Caco-2 (cell line): ENCODE results near the gene GRK1. TPM values are rescaled to one million over a fixed set of nuclear protein-coding genes. Genes with fewer than 3 reads are reported as not detected.
A peak's percentile ranks its signal among the peaks of the same experiment; 100 is the strongest.

Source experiments
- BruUV-seq: library from RNA; stranded (reverse); fragments of 400-500 nt; replicated peaks from 2 replicates; lab custom pipeline; 2021; lab: Mats Ljungman, UMichigan
- CTCF ChIA-PET: fragments of 300-600 bp; sonication (Branson Sonifier 250); formaldehyde crosslinking; loops from one replicate; lab custom pipeline; 2022; ENCODE audit warnings: antibody characterized with exemption; lab: Charles Lee
- POLR2A ChIA-PET: fragments of 300-600 bp; sonication (Branson Sonifier 250); formaldehyde crosslinking; loops from one replicate; lab custom pipeline; 2022; ENCODE audit warnings: antibody characterized with exemption; lab: Charles Lee
- DNase-seq, 2 experiments: peaks; one replicate each; pipeline versions ENCODE4 v3.0.0 to v3.0.0-alpha.2; 2020 to 2022
- H3K27me3 ChIP-seq: replicated peaks from 2 replicates; pipeline ENCODE4 v1.6.0; 2011; ENCODE audit warnings: low read length; ENCODE audit not compliant: control insufficient read depth, insufficient read depth
- H3K36me3 ChIP-seq: 2 replicates; pipeline ENCODE4 v1.5.1; 2011; ENCODE audit warnings: low read length; ENCODE audit not compliant: control insufficient read depth, insufficient read depth
- H3K4me1 ChIP-seq: fragments of 250-450 bp; sonication (Bioruptor Pico); 2 replicates; pipeline ENCODE4 v1.5.1; 2020; ENCODE audit warnings: mild to moderate bottlenecking
- H3K4me3 ChIP-seq: 2 replicates; pipeline ENCODE4 v1.5.1; 2011; ENCODE audit warnings: low read depth, mild to moderate bottlenecking, control low read depth, low read length
- H3K9me3 ChIP-seq: fragments of 250-450 bp; sonication (Bioruptor Pico); 2 replicates; pipeline ENCODE4 v1.5.1; 2020; ENCODE audit warnings: mild to moderate bottlenecking, moderate library complexity
- H3K27ac Mint-ChIP-seq: one replicate; pipeline ENCODE4 v1.8.0; 2022; ENCODE audit warnings: mixed read lengths; ENCODE audit not compliant: unreplicated experiment
- H3K27me3 Mint-ChIP-seq: one replicate; pipeline ENCODE4 v1.8.0; 2022; ENCODE audit warnings: mixed read lengths; ENCODE audit not compliant: insufficient read depth, unreplicated experiment
- H3K36me3 Mint-ChIP-seq: one replicate; pipeline ENCODE4 v1.8.0; 2022; ENCODE audit warnings: mild to moderate bottlenecking, mixed read lengths; ENCODE audit not compliant: insufficient read depth, unreplicated experiment
- H3K4me1 Mint-ChIP-seq: one replicate; pipeline ENCODE4 v1.8.0; 2022; ENCODE audit warnings: low read depth, mixed read lengths; ENCODE audit not compliant: unreplicated experiment
- H3K4me3 Mint-ChIP-seq: one replicate; pipeline ENCODE4 v1.8.0; 2022; ENCODE audit warnings: mild to moderate bottlenecking, moderate library complexity, mixed read lengths; ENCODE audit not compliant: unreplicated experiment
- H3K9me3 Mint-ChIP-seq: one replicate; pipeline ENCODE4 v1.8.0; 2022; ENCODE audit warnings: mixed read lengths; ENCODE audit not compliant: unreplicated experiment
- CTCF ChIP-seq, 2 experiments: fragments of 200-600 bp in 1 of 2; IDR thresholded peaks; 1 replicate in 1 of 2; 2 replicates in 1 of 2; pipeline versions ENCODE4 v1.5.1 to v1.8.0; 2011 to 2022; ENCODE audit warnings: antibody characterized with exemption in 1 of 2, control low read depth in 1 of 2, inconsistent platforms in 1 of 2, low read depth in 1 of 2, low read length in 1 of 2, mild to moderate bottlenecking in 1 of 2, moderate library complexity in 1 of 2; ENCODE audit not compliant: insufficient read depth in 1 of 2, severe bottlenecking in 1 of 2, unreplicated experiment in 1 of 2
- intact Hi-C: fragments of 100-400 bp; cut with micrococcal nuclease; formaldehyde crosslinking; loops from one replicate; pipeline ENCODE4 v1.10.0; 2022; ENCODE audit not compliant: unreplicated experiment
- total RNA-seq: library from RNA; stranded (reverse); gene quantifications from 2 replicates; pipeline ENCODE4 v1.2.3, GENCODE V29; 2022

The GRK1 gene
- total RNA-seq, 1 experiment from 2014 or later, result not detected

DNA sequence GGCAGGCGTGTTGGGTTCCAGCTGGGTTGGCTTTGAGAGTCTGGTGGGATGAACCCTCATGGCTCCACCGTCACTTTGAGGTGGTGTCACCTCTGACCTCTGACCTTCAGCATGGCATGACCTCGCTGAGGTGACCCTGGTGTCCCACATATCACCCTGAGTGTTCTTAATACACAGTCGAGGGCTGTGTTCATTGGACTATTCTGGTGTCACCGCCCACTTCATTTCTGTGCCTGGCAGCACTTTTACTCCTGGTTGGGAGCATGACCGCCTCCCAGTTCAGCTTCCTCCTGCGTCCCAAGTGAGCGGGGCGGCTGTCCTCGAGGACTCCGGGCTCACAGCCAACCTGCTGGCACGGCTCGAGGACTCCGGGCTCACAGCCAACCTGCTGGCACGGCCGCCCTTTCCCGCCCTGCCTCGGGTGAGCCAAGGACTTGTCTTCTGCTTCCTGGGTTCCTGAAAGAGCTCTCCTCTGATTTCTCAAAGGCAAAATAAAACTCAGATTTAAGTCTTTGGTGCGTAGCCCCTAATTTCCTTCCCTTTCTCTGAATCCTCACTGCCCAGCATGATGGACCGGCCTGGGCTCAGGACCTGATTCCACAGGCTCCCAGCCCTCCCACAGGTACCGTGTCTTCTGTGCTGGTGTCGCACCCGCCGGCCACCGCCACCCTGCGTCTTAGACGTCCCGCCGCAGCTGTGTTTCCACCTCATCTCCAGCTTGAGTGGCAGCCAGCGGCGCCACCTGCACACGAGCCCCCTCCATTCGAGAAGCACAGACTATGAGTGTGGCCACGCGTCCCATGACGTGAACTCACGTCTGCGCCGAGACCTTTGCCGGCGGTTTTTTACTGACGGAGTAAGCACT, 19.4 kb upstream of the GRK1 start:
- no peak for TF ChIP-seq CTCF (IDR thresholded peaks at IDR 0.05; ENCODE audit: insufficient read depth in 1 of 2, low read depth in 1 of 2, low read length in 1 of 2, severe bottlenecking in 1 of 2, unreplicated experiment in 1 of 2)
- Histone ChIP-seq H3K36me3 (no peaks in the 10 kb centered on the region), H3K4me3 (no peak overlapping the region), H3K4me1 (no peaks in the 10 kb centered on the region), H3K27me3 (no peaks in the 10 kb centered on the region), H3K9me3 (no peaks in the 10 kb centered on the region)
- POLR2A ChIA-PET, result no interaction called here
- BruUV-seq, result no TSS peak
- H3K27me3 Mint-ChIP-seq, result no peaks in the 10 kb centered on the region
- H3K4me1 Mint-ChIP-seq, result no peaks in the 10 kb centered on the region
- H3K9me3 Mint-ChIP-seq, result no peaks in the 10 kb centered on the region
- H3K36me3 Mint-ChIP-seq, result peaks cover 29% of the 10 kb centered on the region
- peak in 1 of 2 experiments; percentile 30 for DNase-seq
- H3K27ac Mint-ChIP-seq, result no peak overlapping the region
- H3K4me3 Mint-ChIP-seq, result no peak overlapping the region
- intact Hi-C loops, result no loop called here
- CTCF ChIA-PET, result no interaction called here

DNA sequence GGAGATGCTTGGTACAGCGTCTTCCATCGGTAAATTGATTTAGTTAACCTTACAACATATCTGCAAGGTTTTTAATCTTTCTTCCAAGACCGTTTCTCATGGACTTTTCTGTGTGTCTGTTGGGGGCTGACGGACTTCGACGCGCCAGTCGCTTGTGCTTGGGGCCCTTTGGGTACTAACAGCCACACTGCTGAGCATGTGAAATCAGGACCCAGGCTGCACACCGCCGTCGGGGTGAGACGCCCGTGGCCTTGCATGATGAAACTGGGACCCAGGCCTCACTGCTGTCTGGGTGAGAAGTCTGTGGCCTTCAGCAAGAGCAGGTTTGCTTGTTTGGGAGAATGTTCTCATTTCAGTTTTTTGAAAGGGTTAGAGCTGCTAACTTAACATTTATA, 18.8 kb upstream of the GRK1 start:
- no peak overlapping the region for H3K4me3 ChIP-seq
- no peaks in the 10 kb centered on the region for H3K36me3 ChIP-seq
- DNase-seq, result peak in 1 of 2 experiments; percentile 21
- no peaks in the 10 kb centered on the region for H3K9me3 ChIP-seq
- Mint-ChIP-seq H3K4me1 (no peaks in the 10 kb centered on the region), H3K9me3 (no peaks in the 10 kb centered on the region), H3K27me3 (no peaks in the 10 kb centered on the region), H3K27ac (no peak overlapping the region), H3K4me3 (no peak overlapping the region), H3K36me3 (peaks cover 24% of the 10 kb centered on the region)
- BruUV-seq, result no TSS peak
- no peaks in the 10 kb centered on the region for H3K4me1 ChIP-seq
- ChIA-PET POLR2A (no interaction called here), CTCF (no interaction called here)
- no peak for TF ChIP-seq CTCF (IDR thresholded peaks at IDR 0.05; ENCODE audit: insufficient read depth in 1 of 2, low read depth in 1 of 2, low read length in 1 of 2, severe bottlenecking in 1 of 2, unreplicated experiment in 1 of 2)
- no peaks in the 10 kb centered on the region for H3K27me3 ChIP-seq
- intact Hi-C loops, result no loop called here

DNA sequence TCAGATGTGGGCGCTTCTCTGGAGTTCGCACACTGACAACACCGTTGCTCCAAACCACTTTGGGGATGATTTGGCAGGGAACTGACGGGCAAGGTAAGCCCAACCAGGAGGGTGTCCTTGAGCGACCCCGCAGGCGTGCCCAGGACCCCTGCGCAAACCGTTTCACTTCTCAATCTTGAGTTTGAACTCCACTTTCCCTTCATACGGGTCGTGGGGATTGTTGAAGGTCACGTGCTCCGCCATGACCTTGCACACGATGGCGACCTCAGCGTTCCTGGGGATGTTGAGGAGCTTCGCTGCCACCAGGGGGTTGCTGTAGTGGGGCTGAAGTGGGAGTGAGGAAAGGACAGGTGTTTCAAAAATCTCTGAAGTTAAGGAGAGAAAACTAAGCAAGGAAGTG, 17.8 kb upstream of the GRK1 start:
- peak in 1 of 2 experiments; percentile 28 for DNase-seq
- Histone ChIP-seq H3K27me3 (no peaks in the 10 kb centered on the region), H3K9me3 (no peaks in the 10 kb centered on the region), H3K4me1 (no peaks in the 10 kb centered on the region), H3K4me3 (no peak overlapping the region), H3K36me3 (no peaks in the 10 kb centered on the region)
- Mint-ChIP-seq H3K27me3 (no peaks in the 10 kb centered on the region), H3K27ac (no peak overlapping the region), H3K4me3 (no peak overlapping the region), H3K4me1 (no peaks in the 10 kb centered on the region), H3K36me3 (peaks cover 16% of the 10 kb centered on the region), H3K9me3 (no peaks in the 10 kb centered on the region)
- no peak for TF ChIP-seq CTCF (IDR thresholded peaks at IDR 0.05; ENCODE audit: insufficient read depth in 1 of 2, low read depth in 1 of 2, low read length in 1 of 2, severe bottlenecking in 1 of 2, unreplicated experiment in 1 of 2)
- ChIA-PET CTCF (no interaction called here), POLR2A (interaction anchor here (0.6 kb wide), 1 partner anchor 102 kb away, joined by 3 read pairs; no protein-coding TSS in a partner anchor)
- BruUV-seq, result no TSS peak
- intact Hi-C loops, result no loop called here
